SK-N-MC (cell line): ENCODE measurements around the gene NUP214.
"Not testable (repeated sequence)": the region's sequence is repeated elsewhere in the genome, so short reads cannot be mapped to it uniquely, and the experiment has no call there.

Experiments
- DNase-seq: peaks from one replicate; pipeline ENCODE4 v3.0.0-alpha.2; 2011; ENCODE audit warnings: low read depth, low spot score
- H3K27ac ChIP-seq: fragments of 200-600 bp; sonication (generic); 2 replicates; pipeline ENCODE4 v1.5.1; 2016; ENCODE audit warnings: mixed run types
- H3K36me3 ChIP-seq: fragments of 200-600 bp; sonication (generic); 2 replicates; pipeline ENCODE4 v1.6.1; 2017; ENCODE audit warnings: antibody characterized with exemption, low read length, mixed read lengths; ENCODE audit not compliant: insufficient read depth
- H3K4me3 ChIP-seq: fragments of 200-600 bp; sonication (generic); 2 replicates; pipeline ENCODE4 v1.5.1; 2016
- H3K9ac ChIP-seq: fragments of 200-600 bp; sonication (generic); 2 replicates; pipeline ENCODE4 v1.8.0; 2017; ENCODE audit warnings: mixed run types, mixed read lengths; ENCODE audit not compliant: insufficient read length
- H3K9me3 ChIP-seq: fragments of 200-600 bp; sonication (generic); 2 replicates; pipeline ENCODE4 v1.6.1; 2017; ENCODE audit warnings: low read depth, mild to moderate bottlenecking, antibody characterized with exemption, low read length, moderate library complexity, mixed read lengths
- EZH2 ChIP-seq: fragments of 200-600 bp; sonication (generic); IDR thresholded peaks from one replicate; pipeline ENCODE4 v1.6.1; 2017; ENCODE audit warnings: antibody characterized with exemption
- FOXP2 ChIP-seq: optimal IDR thresholded peaks from 2 replicates; pipeline ENCODE3; 2011; ENCODE audit warnings: mild to moderate bottlenecking, moderate library complexity; ENCODE audit not compliant: insufficient read depth; ENCODE audit errors: extremely low read length, control extremely low read depth
- POLR2AphosphoS5 ChIP-seq: IDR thresholded peaks from 2 replicates; pipeline ENCODE4 v1.6.1; 2012; ENCODE audit warnings: mild to moderate bottlenecking, low read depth, low read length, borderline replicate concordance

NUP214 gene

GRCh38 chr9:131144201-131144600 lies 18.8 kb downstream of the NUP214 start:
- DNase-seq = no peak

DNA sequence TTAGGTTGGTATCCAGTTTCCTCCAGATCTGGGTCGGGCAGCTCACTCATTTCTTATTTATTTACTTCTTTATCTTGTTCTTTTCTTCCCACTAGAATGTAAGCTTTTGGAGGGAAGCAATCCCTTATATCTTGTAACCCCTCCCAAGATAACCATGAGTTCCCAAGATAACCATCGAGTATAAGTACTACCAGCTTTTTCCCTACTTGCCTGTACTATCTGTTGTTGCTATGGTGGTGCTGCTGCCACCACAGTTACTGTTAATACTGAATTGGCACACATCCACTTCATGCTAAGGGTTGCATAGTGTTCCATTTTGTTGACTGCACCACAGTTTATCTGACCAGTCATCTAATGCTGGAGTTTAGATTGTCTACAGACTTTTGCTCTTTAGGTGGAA lies 19.9 kb downstream of the NUP214 start:
- peaks cover 87% of the 10 kb centered on the region for H3K36me3 ChIP-seq
- TF ChIP-seq FOXP2 (no peak), EZH2 (no peak), POLR2AphosphoS5 (no peak)

More at GRCh38 chr9:131144201-131144600, 18.8 kb downstream of the NUP214 start:
- no peak overlapping the region for H3K9ac ChIP-seq
- H3K9me3 ChIP-seq = no peaks in the 10 kb centered on the region
- no peak overlapping the region for H3K4me3 ChIP-seq
- H3K27ac ChIP-seq = no peak overlapping the region
- no peak for TF ChIP-seq EZH2
- TF ChIP-seq FOXP2 = no peak
- TF ChIP-seq POLR2AphosphoS5 = no peak
- H3K36me3 ChIP-seq = peaks cover 87% of the 10 kb centered on the region

GRCh38 chr9:131146186-131146585 lies 20.8 kb downstream of the NUP214 start:
- no peak overlapping the region for H3K27ac ChIP-seq
- TF ChIP-seq EZH2 (no peak), POLR2AphosphoS5 (no peak), FOXP2 (no peak)
- H3K9me3 ChIP-seq = no peaks in the 10 kb centered on the region
- H3K36me3 ChIP-seq = peaks cover 86% of the 10 kb centered on the region
- DNase-seq = no peak
- H3K4me3 ChIP-seq = no peak overlapping the region
- H3K9ac ChIP-seq = no peak overlapping the region

More for the DNA sequence above, 19.9 kb downstream of the NUP214 start:
- no peak for DNase-seq
- H3K9ac ChIP-seq = no peak overlapping the region
- no peaks in the 10 kb centered on the region for H3K9me3 ChIP-seq
- H3K27ac ChIP-seq = no peak overlapping the region
- H3K4me3 ChIP-seq = no peak overlapping the region

GRCh38 chr9:131148276-131148675 lies 22.9 kb downstream of the NUP214 start:
- peaks cover 91% of the 10 kb centered on the region for H3K36me3 ChIP-seq
- no peaks in the 10 kb centered on the region for H3K9me3 ChIP-seq
- H3K4me3 ChIP-seq = no peak overlapping the region
- DNase-seq = no peak
- TF ChIP-seq EZH2 (no peak), POLR2AphosphoS5 (no peak), FOXP2 (no peak)
- H3K9ac ChIP-seq = no peak overlapping the region
- no peak overlapping the region for H3K27ac ChIP-seq

DNA sequence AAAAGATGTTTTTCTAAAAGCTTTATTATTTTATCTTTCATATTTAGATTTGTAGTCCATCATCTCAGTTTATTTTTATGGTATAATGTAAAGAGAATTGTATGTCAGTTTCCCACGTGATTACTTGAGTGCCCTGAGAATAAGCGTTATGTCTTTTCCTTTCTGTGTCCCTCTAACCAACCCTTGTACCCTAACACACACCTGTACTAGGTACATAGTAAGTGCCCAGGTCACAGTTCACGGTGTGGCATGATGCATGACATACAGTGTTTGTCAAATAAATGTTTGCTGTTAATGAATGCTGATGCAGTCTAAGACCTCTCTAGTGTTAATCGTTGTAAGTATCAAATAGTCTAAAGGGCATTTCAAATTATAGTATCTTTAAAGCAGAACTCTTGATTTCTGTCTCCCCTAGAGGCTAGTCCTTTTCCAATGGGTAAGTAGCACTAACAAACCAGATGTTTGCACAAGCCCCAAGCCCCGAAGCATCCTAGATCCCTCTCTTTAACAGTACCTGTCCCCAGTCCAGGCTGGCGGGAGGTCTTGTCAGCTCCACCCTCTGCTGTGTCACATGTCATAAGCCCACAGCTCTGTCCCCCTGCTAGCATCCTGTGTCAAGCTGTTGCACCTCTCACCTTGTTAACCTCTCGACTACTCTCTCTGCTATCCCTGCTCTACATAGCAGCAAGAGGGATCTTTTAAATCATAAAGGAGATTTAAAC lies 23.7 kb downstream of the NUP214 start:
- H3K27ac ChIP-seq = no peak overlapping the region

DNA sequence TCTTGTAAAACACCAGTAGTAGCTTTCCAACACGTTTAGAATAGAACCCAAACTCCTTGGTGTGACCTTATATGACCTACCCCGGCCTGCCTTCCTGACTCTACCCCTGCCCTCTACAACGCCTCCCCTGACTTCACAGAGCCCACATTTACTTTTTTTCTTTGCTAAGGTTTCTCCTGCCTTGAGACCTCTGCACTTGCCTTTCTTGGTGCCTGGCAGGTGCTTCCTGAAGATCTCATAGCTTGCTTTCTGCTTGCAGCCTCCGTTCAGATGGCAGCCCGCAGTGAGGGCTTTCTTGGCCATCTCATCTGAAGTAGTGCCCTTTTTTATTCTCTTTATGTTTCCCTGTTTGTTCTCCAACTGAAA lies 24.3 kb downstream of the NUP214 start:
- no peaks in the 10 kb centered on the region for H3K9me3 ChIP-seq
- peaks cover 91% of the 10 kb centered on the region for H3K36me3 ChIP-seq
- H3K4me3 ChIP-seq = no peak overlapping the region
- H3K27ac ChIP-seq = no peak overlapping the region
- TF ChIP-seq POLR2AphosphoS5 (no peak), FOXP2 (no peak), EZH2 (no peak)
- no peak for DNase-seq
- no peak overlapping the region for H3K9ac ChIP-seq

More for the DNA sequence above, 23.7 kb downstream of the NUP214 start:
- DNase-seq = no peak
- no peak overlapping the region for H3K9ac ChIP-seq
- peaks cover 91% of the 10 kb centered on the region for H3K36me3 ChIP-seq
- TF ChIP-seq POLR2AphosphoS5 (no peak), EZH2 (no peak)
- no peak overlapping the region for H3K4me3 ChIP-seq
- H3K9me3 ChIP-seq = no peaks in the 10 kb centered on the region

DNA sequence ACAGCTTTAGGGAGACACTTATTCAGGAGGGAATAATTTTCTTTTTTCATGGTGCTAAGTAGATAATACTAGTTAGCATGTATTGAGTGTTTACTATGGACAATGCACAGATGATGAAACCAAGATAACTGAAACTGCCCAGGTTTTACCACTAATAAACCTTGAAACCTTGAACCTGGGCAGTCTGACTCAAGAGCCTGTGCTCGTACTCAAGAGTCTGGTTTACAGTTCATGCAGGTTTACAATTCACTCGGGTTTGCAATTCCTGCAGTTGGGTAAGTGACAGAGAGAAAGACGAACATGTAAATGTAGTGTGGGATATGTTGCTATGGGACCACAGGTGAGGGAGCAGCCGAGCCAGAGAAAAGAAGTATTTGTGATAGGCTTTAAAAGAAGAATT lies 28.2 kb downstream of the NUP214 start:
- Histone ChIP-seq H3K9ac (no peak overlapping the region), H3K36me3 (peaks cover 57% of the 10 kb centered on the region), H3K27ac (no peak overlapping the region), H3K9me3 (no peaks in the 10 kb centered on the region), H3K4me3 (no peak overlapping the region)
- DNase-seq = no peak
- no peak for TF ChIP-seq FOXP2
- TF ChIP-seq POLR2AphosphoS5 = no peak
- no peak for TF ChIP-seq EZH2

GRCh38 chr9:131158673-131159072 lies 33.3 kb downstream of the NUP214 start:
- H3K27ac ChIP-seq, H3K9ac ChIP-seq, H3K9me3 ChIP-seq, DNase-seq, H3K4me3 ChIP-seq: not testable (repeated sequence)
- peaks cover 55% of the 10 kb centered on the region for H3K36me3 ChIP-seq

GRCh38 chr9:131160416-131161112 lies 35.2 kb downstream of the NUP214 start:
- Histone ChIP-seq H3K36me3 (peaks cover 54% of the 10 kb centered on the region), H3K9me3 (no peaks in the 10 kb centered on the region), H3K4me3 (no peak overlapping the region), H3K27ac (no peak overlapping the region), H3K9ac (no peak overlapping the region)
- no peak for TF ChIP-seq EZH2
- no peak for TF ChIP-seq POLR2AphosphoS5
- no peak for TF ChIP-seq FOXP2
- no peak for DNase-seq
